MM.1S (cell line): Measurements from ENCODE around the gene EVPLL.
"Not testable (repeated sequence)": the region's sequence is repeated elsewhere in the genome, so short reads cannot be mapped to it uniquely, and the experiment has no call there.

Experiments used
- EZH2 ChIP-seq: fragments of 300-600 bp; sonication (generic); optimal IDR thresholded peaks from 2 replicates; pipeline ENCODE3; 2017; ENCODE audit warnings: low read depth, mild to moderate bottlenecking, antibody characterized with exemption, low read length, mixed read lengths
- TF ChIP-seq, protein P1 (sequence below): fragments of 300-600 bp; sonication (generic); IDR thresholded peaks from 2 replicates; pipeline ENCODE4 v1.5.1; 2016; ENCODE audit warnings: antibody characterized with exemption, low read length, mixed read lengths

DNA sequence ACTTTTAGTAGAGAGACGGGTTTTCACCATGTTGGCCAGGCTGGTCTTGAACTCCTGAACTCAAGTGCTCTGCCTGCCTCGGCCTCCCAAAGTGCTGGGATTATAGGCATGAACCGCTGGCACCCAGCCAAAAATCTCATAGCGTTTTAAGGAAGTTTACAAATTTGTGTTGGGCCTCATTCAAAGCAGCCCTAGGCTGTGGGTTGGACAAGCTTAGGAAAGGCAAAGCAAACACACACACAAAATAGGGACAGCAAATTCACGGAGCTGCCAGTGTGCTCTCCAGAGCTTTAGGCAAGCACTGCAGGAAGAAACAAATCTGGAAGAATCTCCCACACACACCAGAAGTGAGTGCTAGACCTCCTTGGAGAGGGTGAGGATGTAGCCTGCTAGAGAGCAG lies 25.6 kb downstream of the EVPLL start:
- TF ChIP-seq, protein P1, sequence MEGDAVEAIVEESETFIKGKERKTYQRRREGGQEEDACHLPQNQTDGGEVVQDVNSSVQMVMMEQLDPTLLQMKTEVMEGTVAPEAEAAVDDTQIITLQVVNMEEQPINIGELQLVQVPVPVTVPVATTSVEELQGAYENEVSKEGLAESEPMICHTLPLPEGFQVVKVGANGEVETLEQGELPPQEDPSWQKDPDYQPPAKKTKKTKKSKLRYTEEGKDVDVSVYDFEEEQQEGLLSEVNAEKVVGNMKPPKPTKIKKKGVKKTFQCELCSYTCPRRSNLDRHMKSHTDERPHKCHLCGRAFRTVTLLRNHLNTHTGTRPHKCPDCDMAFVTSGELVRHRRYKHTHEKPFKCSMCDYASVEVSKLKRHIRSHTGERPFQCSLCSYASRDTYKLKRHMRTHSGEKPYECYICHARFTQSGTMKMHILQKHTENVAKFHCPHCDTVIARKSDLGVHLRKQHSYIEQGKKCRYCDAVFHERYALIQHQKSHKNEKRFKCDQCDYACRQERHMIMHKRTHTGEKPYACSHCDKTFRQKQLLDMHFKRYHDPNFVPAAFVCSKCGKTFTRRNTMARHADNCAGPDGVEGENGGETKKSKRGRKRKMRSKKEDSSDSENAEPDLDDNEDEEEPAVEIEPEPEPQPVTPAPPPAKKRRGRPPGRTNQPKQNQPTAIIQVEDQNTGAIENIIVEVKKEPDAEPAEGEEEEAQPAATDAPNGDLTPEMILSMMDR: not testable (repeated sequence)
- not testable (repeated sequence) for TF ChIP-seq EZH2
